ENCODE results near the gene SEPTIN8. TPM values are rescaled to one million over a fixed set of nuclear protein-coding genes. Genes with fewer than 3 reads are reported as not detected.
A peak's percentile ranks its signal among the peaks of the same experiment; 100 is the strongest.

The SEPTIN8 gene
- total RNA-seq, 1 experiment from 2014 or later, result 24.2 TPM

- H3K4me2 ChIP-seq, result no peak overlapping the region
- H3K9me3 ChIP-seq (ENCODE audit: insufficient read depth, low read depth), result no peaks in the 10 kb centered on the region
- H3K27ac ChIP-seq, result no peak overlapping the region
- no peak overlapping the region for H3K4me3 ChIP-seq
- no peaks in the 10 kb centered on the region for H3K27me3 ChIP-seq (ENCODE audit: insufficient read depth, low read depth)
- H3K9me2 ChIP-seq (ENCODE audit: insufficient read depth), result no peaks in the 10 kb centered on the region
- ChIA-PET POLR2A (ENCODE audit: unreplicated experiment) (interaction anchor here (0.6 kb wide), 1 partner anchor 33 kb away, joined by 11 read pairs; no protein-coding TSS in a partner anchor), CTCF (no interaction called here)
- H3K4me1 ChIP-seq (replicated peaks; ENCODE audit: insufficient read depth), result peaks cover 21% of the 10 kb centered on the region
- H3F3A ChIP-seq (ENCODE audit: insufficient read depth, low read depth), result peaks cover 14% of the 10 kb centered on the region; the same call in 1 of the 2 replicates
- no peak for DNase-seq
- H2AFZ ChIP-seq, result no peak overlapping the region
- H3K36me3 ChIP-seq (ENCODE audit: low read depth), result no peaks in the 10 kb centered on the region
- TF ChIP-seq EZH2 (IDR thresholded peaks at IDR 0.05; ENCODE audit: low read depth), result no peak
- no peak for TF ChIP-seq CTCF (conservative IDR thresholded peaks at IDR 0.05)
- H4K20me1 ChIP-seq (ENCODE audit: insufficient read depth), result no peaks in the 10 kb centered on the region
- BruUV-seq (replicated peaks), result no TSS peak
- H3K79me2 ChIP-seq (ENCODE audit: low read depth), result no peaks in the 10 kb centered on the region
- intact Hi-C loops (cut with micrococcal nuclease; ENCODE audit: unreplicated experiment), result loop anchor here (2.0 kb wide), 1 partner anchor 429 kb away; no protein-coding TSS in a partner anchor
These were observed 36.8 kb upstream of the SEPTIN8 start for GRCh38 chr5:132813599-132814502.

- no TSS peak for BruUV-seq (replicated peaks)
- peaks cover 21% of the 10 kb centered on the region for H3K4me1 ChIP-seq (replicated peaks; ENCODE audit: insufficient read depth)
- POLR2A ChIA-PET (ENCODE audit: unreplicated experiment), result interaction anchor here (0.6 kb wide), 1 partner anchor 32 kb away, joined by 11 read pairs; no protein-coding TSS in a partner anchor
- peak within 1 kb of the TSS; percentile 52; the same call in 1 of the 2 replicates for H3K4me3 ChIP-seq
- H3K27ac ChIP-seq, result no peak within 1 kb of the TSS
- DNase-seq, result peak in 1 of 2 experiments; percentile 19
- H2AFZ ChIP-seq, result peak within 1 kb of the TSS; percentile 65
- peaks cover 14% of the 10 kb centered on the region; the same call in 1 of the 2 replicates for H3F3A ChIP-seq (ENCODE audit: insufficient read depth, low read depth)
- TF ChIP-seq EZH2 (IDR thresholded peaks at IDR 0.05; ENCODE audit: low read depth) (no peak), CTCF (conservative IDR thresholded peaks at IDR 0.05) (no peak)
- H3K27me3 ChIP-seq (ENCODE audit: insufficient read depth, low read depth), result no peaks in the 10 kb centered on the region
- no peaks in the 10 kb centered on the region for H3K36me3 ChIP-seq (ENCODE audit: low read depth)
- intact Hi-C loops (cut with micrococcal nuclease; ENCODE audit: unreplicated experiment), result loop anchor here (2.0 kb wide), 1 partner anchor 428 kb away; no protein-coding TSS in a partner anchor
- H3K9me3 ChIP-seq (ENCODE audit: insufficient read depth, low read depth), result no peaks in the 10 kb centered on the region
- peak within 1 kb of the TSS; percentile 84 for H3K4me2 ChIP-seq
- no peaks in the 10 kb centered on the region for H4K20me1 ChIP-seq (ENCODE audit: insufficient read depth)
- no peaks in the 10 kb centered on the region for H3K9me2 ChIP-seq (ENCODE audit: insufficient read depth)
- CTCF ChIA-PET, result interaction anchor here (0.6 to 0.7 kb wide), 2 partner anchors 39 to 42 kb away, joined by 3 to 4 read pairs; no protein-coding TSS in a partner anchor
- no peaks in the 10 kb centered on the region for H3K79me2 ChIP-seq (ENCODE audit: low read depth)
These were observed 36.0 kb upstream of the SEPTIN8 start, which contains the start of gene SOWAHA for GRCh38 chr5:132812781-132813598. SOWAHA (plus strand) TSS chr5:132813302; CDS start chr5:132813622, 320 bp downstream.

All from PC-9 (cell line).